HG02571 (cell line): Measurements from ENCODE around the gene SFMBT2.
A peak's percentile ranks its signal among the peaks of the same experiment; 100 is the strongest.

Experiments used
- ATAC-seq: cut with Tn5 transposase; IDR thresholded peaks from one replicate; pipeline ENCODE4 v1.9.1; 2021; ENCODE audit warnings: mild to moderate bottlenecking, moderate library complexity; ENCODE audit not compliant: unreplicated experiment

The SFMBT2 gene

DNA sequence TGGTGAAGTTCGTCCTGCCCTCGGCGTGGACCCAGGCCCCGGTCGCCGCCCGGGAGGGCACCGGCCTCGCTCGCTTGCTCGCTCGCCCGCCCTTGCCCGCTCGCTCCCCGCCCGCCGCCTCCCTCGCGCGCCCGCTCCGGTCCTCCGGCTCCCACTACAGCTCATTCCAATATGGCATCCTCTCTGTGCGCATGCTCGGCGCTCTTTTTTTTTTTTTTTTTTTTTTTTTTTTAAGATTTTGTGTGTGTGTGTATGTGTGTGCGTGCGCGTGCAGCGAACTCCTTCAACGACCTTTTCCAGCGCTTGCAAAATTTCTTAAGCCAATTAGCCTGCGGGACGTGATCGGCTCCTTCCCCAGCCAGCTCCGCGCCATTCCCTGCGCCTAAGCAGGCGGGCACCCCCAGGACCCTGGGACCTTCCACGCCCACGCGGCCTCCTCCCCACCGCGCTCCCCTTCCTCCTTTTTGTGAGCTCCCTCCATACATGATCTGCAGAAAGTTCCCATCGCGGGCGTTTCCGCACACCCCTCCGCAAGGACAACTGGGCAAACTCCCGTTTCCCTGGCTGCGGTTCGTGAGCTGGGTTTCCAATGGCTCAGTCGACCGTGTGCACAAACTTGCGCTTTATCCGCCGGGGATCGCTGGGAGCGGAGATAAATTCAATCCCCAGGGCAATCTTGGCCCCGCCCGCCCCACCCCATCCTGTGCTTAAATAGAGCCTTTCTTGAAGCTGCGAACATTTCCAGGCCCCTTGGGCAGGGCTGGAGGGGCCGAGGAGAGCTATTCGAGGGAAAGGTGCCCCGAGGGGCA lies at the start of gene SFMBT2:
TSS of gene SFMBT2 (minus strand) at position 173 of the 809 bp plus-strand sequence. CDS start 29,136 bp downstream, outside the sequence.
- ATAC-seq: peak; percentile 41

- ATAC-seq: no peak
Measured at GRCh38 chr10:7460006-7460405, 49.2 kb upstream of the SFMBT2 start.

- no peak for ATAC-seq
Measured at GRCh38 chr10:7458556-7458955, 47.7 kb upstream of the SFMBT2 start.

- peak; percentile 82 for ATAC-seq
Measured at GRCh38 chr10:7457478-7458316, 46.9 kb upstream of the SFMBT2 start.

- no peak for ATAC-seq
Measured at GRCh38 chr10:7449063-7449695, 38.3 kb upstream of the SFMBT2 start.

DNA sequence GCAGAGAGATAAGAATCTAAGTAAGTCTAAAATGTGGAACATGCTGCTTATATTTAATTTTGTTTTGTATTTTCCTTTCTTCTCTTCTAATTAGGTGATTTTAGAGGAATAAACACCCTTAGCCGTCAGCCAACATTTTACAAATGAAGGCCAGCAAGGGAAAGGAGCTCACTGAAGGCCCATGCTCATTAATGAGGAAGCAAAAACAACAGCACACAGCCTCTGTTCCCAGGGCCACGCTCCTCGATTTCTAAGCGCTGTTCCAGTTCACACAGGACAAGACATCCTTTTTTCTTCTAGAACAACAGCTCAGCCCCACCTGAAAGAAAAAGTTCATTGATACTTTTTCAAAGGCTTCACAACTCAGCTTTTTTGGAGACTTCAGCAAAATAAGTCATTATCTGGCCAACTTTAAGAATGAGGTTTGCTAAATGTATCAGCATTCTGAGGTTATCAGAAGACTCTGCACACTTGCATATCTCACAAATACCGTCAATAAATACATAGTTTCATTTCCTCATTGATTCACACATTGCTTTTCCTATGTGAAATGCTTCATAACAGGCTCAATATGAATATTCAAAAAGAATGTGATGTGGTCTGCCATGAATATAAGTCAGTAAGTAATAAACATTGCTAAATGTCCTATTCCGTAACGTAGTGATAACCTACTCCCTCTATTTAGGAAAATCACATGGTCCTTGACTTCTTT lies 34.8 kb upstream of the SFMBT2 start:
- ATAC-seq: peak; percentile 61

- ATAC-seq: no peak
Measured at GRCh38 chr10:7444551-7445121, 33.8 kb upstream of the SFMBT2 start.

DNA sequence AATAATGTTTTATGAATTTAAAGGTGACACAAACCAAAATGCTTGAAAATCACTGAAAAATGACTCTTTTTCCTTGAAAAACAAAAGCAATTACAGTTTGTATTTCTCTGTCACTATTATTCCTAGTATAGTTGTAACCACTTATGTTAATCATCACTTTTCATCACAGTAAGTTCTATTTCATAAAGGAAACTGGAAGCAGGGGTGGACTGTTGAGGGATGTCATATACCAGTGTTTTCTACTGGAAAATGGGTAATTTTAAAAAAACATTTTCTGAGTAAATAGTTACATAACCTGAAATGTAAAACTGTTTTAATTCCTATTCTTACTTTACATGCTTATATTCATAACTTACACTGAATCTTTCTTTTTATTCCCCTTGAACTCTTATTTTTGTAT lies 32.2 kb upstream of the SFMBT2 start:
- ATAC-seq: no peak

DNA sequence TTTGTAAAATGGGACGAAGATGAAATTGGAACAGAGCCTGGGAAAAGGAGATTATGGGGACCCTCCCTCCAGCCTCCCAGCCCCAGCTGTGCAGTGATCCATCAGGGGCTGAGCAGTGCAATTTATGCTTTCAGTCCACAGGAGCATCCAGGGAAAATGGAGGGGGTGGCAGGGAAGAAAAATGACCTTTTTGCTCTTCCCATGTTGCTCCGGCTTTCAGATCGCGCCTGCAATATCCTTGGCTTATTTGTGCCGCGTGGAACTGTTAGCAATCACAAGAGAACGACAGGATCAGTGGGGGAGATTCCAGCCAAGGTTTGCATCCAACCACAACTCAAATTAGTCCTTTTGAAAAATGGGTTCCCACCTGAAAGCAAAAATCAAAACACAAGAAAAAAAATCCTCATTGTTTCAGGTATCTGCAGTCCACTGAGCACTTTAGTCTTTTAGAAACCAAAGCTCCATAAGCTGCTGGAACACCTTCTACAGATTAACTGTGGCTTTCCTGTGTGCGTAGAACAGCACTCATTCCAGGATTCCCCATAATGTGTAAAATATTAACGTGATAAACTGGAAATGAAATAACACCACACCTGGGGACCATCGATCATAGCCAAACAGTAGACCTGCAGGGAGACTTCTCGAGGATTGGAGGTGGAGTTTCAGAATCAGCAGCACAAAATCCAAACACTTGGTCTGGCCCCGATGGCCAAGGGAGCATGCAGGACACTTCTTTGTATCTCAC lies 30.7 kb upstream of the SFMBT2 start:
- no peak for ATAC-seq

DNA sequence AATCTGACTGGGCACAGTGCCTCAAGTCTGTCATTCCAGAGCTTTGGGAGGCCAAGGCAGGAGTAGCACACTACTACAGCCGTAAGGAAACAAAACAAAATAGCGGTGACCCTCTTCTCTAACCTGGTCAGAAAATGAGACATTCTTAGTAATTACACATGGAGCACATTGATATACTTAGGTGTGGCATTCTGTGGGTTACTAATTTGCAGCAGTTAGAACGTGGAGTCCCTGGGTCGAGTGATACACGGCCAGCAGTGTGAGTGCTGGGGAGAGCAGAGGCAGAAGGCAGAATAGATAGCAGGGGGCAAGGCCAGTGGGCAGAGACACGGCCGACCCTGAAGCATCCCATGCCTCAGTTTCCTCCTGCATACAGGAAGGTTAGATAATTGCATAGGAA lies 28.9 kb upstream of the SFMBT2 start:
- no peak for ATAC-seq

DNA sequence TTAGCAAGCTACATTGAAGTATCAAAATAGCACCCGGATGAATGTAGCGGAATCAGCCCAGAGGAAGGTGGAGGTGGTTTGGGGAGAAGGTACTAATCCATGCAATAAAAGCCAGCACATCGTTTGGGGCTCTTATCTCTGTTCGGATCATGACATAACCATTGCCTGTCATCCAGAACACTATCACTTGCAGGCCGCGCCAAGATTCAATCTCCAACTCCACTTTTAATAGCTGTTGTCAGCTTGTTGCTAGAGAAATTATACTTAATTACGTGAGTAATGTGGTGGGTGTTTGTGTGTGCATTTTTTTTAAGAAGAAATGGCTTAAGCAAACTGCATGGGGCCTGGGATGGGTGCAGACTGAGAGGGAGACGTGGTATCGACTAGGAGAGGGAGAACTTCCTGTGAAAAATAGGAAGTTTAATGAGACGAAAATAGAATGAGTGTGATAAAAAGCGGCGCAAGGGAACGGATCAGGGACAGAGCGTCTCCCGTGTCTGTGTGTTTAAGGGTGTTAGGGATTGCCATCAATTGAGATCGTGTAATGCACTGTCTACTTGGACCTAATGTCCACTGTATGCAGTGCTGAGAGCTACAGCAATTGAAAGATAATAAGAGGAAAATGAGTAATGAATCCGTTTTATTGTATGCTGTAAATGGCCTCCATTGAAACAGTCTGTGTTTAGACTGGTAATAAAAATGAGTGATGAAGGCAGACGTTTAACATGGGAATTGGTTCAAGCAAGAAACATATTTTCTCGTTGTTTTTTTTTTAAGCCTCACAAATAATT lies 27.6 kb upstream of the SFMBT2 start:
- ATAC-seq: no peak

- ATAC-seq: no peak
Measured at GRCh38 chr10:7436490-7437100, 25.8 kb upstream of the SFMBT2 start.

GRCh38 chr10:7435674-7436073 lies 24.8 kb upstream of the SFMBT2 start:
- peak; percentile 56 for ATAC-seq

DNA sequence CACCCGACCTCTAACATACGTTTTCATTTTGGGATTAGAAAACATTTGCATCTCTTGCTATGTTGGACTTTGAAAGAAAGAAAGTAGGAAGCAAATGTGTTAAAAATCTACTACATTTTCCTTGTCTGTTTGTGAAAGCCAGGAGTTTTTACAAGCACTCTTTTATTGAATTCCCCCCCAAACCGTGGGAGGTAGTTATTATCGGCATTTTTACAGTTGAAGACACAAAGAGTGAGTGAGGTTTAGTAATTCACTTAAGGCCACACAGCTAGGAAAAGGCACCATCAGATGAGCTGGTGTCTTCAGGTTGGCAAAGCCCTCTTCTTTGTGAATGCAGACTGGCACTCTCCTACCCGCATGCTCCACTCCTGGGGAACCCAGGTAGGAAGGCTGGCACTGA lies 23.5 kb upstream of the SFMBT2 start:
- ATAC-seq: no peak

DNA sequence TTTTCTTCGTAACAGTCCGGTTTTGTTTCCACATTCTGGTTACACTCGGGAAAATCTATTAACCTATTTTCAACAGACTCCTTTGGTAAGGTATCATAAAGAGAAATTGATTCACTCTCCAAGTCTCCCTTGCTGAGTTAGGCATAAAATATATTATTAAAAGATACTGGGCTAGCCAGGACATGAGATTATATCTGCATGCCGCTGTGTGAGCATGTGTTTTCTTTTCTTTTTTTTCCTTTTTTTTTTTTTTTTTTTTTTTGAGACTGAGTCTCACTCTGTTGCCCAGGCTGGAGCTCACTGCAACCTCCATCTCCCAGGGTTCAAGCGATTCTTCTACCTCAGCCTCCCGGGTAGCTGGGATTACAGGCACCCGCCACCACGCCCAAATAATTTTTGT lies 23.0 kb upstream of the SFMBT2 start:
- ATAC-seq: no peak

DNA sequence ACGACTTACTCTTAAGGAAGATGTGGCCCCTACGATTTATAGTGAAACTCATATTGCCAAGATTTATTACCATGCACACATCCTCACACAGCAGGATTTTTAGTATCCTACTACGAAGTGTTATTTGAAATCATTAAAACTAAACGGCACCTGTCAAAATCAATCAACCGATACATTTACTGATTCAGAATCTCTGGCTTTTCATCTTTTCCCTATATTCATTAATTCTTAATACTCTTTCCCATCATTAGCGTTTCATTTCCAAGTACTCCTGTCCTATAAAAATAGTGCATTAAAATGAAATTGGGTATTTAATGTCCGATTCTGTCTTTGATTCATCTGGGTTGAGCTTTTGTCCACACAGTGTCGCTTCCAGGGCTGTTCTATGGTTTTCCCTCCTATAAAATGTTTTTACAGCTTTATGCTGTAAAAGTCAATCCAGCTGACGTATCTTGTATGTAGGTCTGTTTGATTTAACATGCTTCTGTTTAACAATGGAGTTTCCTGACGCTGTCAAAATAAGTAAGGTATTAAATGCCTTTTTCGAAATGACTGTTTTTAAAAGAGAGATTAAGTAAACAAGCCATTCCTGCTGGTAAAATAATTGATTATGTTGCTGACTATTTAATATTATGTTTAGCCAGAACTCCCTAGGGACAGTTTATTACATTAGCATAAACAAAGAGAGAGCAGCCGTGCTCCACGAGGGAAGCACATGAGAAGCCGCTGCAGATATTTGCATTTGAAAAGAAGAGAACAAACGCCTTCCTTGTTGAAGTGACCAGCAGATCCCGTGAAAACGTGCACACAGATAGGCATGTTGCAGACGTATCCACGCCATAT lies 22.3 kb upstream of the SFMBT2 start:
- ATAC-seq: no peak

DNA sequence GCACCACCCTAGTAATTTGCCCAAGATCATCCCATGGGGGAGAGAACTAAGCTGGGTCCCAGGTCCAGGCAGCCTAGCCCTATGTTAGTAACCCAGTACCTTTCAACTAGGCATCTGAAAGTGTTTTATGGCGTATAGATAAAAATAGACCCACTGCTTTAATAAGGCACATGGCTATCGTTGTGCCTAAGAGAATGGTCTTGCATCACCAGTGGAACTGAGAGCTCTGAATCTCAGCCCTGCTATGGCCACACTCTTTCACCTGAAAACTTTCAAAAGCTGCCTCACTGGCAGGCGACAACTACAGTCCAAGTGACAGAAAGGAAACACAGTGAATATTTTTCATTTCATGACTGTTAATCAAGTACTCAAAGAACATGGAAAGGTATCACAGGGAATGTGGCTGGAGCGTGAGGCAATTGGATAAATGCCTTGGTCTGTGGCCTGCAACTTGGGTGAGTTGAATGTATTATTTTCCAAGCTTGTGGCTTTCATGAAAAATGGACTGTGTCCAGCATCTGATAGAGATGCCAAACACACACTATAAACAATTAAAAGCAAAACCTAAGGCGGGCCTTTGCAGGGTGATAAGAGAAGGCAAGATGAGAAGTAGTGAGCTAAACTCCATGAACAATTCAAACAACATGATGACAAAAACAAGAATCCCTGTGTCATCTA lies 18.0 kb upstream of the SFMBT2 start:
- ATAC-seq: no peak
